EH (cell line): ENCODE results near the gene P2RY8.
"Not testable (repeated sequence)": the region's sequence is repeated elsewhere in the genome, so short reads cannot be mapped to it uniquely, and the experiment has no call there.

Experiments used
- DNase-seq: peaks from one replicate; pipeline ENCODE4 v3.0.0-alpha.2; 2015; ENCODE audit warnings: low read depth

Gene P2RY8

DNA sequence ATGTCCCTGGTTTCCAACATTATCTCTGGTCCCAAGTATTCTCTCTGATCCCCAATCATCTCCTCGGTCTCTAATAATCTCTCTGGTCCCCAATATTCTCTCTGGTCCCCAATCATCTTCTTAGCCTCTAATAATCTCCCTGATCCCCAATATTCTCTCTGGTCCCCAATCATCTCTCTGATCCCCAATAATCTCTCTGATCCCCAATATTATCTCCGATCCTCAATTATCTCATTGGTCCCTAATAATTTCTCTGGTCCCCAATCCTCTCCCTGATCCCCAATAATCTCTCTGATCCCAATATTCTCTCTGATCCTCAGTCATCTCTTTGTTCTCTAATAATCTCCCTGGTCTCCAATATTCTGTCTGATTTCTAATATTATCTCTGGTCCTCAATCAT, 16.6 kb downstream of the P2RY8 start:
- DNase-seq = no peak

DNA sequence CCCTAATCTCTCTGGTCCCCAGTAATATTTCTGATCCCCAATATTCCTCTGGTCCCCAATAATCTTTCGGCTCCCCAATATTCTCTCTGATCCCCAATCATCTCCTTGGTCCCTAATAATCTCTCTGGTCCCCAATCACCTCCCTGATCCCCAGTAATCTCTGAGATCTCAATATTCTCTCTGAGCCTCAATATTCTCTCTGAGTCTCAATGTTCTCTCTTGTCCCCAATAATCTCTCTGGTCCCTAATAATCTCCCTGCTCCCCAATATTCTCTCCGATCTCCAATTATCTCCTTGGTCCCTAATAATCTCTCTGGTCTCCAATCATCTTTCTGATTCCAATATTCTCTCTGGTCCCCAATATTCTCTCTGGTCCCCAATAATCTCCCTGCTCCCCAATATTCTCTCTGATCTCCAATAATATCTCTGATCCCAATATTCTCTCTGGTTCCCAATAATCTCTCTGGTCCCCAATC, 17.9 kb downstream of the P2RY8 start:
- DNase-seq = no peak

DNA sequence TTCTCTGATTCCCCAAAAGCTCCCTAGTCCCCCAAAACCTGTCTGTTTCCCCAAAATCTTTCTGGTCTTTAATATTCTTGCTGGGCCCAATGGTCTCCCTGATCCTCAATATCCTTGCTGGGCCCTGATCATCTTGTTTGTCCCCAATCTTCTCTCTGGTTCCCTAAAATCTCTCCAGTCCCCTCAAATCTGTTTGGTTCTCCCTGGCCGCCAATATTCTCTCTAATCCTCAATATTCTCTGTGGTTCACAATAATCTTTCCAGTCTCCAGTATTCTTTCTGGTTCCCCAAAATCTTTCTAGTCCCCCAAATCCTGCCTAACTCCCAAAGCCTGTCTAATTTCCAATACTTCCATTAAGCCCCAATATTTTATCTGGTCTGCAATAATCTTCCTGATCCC, 18.5 kb downstream of the P2RY8 start:
- no peak for DNase-seq

DNA sequence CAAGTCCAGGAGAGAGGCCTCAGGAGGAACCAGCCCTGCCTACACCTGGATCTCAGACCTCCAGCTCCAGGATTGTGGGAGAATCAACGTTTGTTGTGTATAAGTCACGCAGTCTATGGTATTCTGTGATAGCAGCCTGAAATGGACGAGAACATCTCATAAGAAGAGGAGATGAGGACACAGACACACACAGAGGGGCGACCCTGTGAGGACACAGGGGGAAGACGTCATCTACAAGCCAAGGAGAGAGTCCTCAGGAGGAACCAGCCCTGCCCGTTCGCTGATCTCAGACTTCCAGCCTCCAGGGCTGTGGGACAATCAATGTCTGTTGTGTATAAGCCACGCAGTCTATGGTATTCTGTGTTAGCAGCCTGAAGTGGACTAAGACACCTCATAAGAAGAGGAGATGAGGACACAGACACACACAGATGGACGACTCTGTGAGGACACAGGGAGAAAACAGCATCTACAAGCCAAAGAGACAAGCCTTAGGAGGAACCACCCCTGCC, 20.3 kb downstream of the P2RY8 start:
- DNase-seq = no peak

DNA sequence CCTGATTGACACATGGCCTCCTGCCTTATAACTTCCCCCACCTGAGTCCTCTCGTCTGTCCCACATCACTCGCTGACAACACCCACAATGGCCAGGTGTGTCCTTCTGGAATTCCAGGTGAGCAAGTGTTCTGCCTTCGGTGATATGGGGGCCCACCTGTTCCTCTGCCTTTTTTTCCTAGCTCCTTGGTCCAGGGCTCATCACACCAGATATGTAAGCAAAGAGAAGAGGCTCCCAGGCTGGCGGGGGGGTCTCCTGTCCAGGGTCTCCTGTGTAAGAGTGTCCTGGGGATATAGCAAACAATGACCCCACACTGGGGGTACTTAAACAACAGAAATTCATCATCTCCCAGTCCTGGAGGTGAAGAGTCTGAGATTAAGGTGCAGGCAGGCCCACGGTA, 25.2 kb downstream of the P2RY8 start:
- no peak for DNase-seq

DNA sequence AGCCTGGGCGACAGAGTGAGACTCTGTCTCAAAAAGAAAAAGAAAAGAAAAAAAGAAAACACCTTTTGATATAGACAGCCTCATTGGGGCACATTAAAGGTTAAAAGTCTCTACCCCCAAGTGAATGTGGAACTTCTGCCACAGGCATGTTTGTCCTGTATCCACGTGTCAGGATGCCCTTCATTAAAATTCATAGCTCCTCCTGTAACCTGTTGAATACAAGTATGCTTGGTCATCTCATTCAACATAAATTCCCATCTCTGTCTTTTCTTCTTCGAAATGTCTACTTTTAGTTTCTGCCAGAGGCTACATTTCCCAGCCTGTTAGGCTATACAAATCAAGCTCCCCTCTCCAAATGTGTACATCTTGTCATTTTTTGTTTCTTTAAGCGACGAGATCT, 25.8 kb downstream of the P2RY8 start:
- no peak for DNase-seq

DNA sequence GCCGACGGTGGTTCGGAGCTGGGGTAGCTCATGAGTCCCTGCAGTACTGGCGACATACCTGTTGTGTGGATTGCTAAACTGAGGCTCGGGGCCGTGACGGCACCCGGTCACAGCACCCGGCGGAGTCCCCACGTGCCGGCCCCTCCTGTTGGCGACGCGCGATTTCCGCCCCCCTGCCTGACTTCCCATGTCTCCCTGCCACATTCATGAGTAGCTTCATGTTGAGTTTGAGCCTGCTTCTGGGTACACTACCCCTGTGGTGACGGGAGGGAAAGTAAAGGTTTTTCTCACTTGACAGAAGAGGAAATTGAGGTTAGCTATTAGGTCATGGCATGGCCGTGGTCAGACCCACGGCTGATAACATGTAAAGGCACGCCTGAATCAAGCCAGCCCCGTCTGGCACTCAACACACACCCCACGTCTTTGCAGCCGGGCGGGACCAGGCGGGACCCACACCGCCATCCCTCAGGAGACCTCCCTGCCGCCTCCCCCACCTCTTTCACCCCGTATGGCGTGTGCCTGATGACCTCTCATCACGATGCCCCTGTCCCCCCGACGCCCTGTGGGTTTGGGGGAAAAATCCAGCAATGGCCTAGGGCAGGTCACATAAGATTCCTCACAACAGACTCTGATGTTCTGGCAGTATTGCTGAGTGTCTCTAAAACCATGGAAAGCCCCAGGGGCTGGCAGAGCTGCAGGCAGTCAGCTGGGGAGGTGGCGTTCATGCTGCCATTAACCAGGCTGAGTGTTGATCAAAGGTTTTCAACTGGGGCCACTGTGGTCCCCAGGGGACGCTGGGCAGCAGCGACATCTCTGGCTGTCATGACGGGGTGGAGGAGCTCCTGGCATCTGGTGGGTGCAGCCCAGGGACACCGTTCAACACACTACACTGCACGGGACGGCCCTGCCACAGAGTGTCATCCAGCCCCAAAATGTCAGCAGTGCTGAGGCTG, 29.2 kb downstream of the P2RY8 start:
- no peak for DNase-seq

DNA sequence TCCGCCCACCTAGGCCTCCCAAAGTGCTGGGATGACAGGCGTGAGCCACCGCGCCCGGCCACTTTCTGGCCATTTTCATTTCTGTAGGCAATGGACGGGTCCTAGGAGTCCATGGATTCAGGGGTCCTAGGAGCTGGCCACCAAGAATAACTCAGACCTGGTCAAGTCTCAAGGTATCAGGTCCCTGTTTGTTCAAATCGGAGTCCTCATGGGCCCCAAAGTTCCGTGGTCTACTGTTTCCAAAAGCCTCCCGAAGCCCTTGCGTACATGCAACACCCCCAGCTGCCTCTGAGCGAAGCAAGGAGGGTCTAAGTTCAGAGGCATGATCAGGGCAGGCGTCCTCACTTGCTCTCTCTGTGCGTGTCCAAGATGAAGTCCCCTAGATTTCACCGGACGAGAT, 30.1 kb downstream of the P2RY8 start:
- DNase-seq = no peak

DNA sequence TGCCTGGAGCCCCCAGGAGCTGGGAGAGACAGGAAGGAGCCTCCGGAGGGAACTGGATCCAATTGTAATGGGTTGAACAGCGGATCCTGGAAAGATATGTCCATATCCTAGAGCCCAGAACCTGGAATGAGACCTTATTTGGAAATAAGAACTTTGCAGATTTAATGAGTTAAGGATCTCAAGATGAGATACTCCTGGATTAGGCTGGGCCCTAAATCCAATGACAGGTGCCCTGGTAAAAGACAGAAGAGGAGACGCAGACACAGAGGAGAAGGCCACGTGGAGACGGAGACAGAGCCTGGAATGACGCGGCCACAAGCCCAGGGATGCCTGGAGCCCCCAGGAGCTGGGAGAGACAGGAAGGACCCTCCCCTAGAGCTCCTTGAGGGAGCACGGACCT, 34.1 kb downstream of the P2RY8 start:
- no peak for DNase-seq

DNA sequence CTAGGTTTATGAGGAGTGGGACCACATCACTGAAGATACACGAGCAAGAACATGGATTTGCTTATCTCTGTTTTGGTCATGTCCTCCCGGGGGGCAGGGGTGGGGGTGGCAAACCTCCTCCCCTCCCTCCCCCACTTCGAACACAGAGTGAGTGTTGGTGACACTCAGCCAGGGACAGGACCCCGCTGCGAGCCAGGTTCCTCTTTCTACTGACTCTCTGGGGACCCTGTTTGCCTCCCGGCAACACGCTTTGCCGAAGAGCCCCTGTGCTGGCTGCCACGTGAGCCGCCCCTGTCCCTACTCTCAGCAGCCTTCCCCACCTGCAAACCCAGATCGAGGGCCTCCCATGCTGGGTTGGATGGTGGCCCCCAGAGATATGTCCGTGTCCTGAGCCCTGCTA, 34.7 kb downstream of the P2RY8 start:
- no peak for DNase-seq

DNA sequence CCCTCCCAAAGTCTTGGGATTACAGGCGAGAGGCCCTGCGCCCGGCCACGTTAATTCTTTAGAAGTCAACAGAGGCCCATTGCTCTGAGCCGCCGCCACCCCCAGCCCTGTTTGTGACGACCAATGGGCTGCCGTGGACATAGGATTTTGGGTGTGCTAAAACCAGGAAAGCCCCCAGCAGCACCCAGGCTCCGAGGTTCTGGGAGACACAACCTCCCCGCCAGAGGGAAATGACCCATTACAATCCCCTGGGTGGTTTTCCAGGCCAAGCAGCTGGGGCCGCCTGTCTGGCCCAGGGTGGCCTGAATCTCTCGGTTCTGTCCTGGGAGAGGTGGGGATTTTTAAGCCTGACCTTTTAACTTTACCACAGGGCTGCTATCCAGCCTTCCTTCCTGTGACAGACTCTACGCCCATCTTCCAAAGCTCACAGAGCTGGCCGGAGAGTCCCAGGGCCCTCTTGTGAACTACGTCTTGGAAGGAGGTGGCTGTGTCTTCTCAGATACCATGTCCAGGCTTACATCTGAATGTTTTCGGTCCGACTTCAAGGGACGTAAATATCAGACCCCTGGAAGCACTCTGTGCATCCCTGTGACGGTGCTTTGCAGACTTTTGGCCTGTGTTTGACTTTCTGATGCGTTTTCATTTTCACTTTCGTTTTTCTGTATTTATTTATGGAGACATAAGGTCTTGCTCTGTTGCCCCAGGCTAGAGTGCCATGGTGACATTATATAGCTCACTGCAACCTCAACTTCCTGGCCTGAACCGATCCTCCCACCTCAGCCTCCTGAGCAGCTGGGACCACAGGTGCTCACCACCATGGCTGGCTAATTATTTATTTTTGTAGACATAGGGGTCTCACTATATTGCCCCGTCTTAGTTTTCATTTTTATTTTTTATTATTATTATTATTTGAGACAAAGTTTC, 36.0 kb downstream of the P2RY8 start:
- peak; percentile 13 for DNase-seq

DNA sequence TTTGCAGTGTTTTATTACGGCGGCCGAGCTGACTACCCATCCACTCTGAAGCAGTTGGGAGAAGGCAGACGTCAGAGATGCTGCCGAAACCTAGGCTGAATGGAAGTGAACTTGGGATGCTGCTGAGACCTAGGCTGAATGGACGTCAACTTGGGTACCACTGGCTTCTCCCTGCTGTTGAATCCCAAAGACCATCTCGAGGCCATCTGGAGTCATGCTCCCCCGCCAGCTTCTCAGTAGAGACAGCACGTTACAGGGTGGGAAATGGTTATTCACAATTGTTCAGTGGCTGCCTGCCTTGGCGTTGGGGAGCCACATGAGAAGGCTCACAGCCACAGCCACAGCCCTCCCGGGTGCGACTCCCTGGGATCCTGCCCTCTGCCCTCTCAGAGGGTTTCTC, 40.9 kb downstream of the P2RY8 start:
- no peak for DNase-seq

DNA sequence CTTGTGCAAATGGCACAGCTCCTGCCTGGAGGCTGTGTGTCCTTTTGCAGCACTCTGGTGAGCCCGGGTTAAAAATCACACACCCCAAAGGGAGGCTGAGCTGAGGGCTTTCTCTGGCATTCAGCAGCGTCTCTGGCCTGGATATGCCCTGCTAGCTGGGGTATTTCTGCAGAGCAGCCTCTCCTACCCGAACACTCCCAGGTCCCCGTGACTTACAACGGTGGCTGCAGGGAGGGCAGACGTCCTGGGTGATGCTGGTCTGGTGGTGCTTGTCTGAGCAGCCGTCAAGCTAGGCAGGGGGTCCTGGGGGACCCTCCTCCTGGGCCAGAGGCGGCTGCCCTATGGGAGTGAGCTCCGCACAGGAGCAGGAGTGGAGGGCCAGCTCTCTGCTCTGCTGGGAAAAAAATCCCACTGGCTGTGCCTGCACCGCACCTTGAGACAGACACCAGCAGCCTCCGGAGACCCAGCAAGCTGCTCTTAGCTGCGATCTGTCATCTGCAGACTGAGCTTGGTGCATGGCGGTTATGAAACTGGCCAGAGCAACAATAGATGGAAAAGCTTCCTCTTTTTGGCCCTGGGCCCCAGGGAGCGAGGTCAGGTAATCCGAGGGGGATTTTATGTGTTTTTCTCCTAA, 43.0 kb downstream of the P2RY8 start:
- no peak for DNase-seq

DNA sequence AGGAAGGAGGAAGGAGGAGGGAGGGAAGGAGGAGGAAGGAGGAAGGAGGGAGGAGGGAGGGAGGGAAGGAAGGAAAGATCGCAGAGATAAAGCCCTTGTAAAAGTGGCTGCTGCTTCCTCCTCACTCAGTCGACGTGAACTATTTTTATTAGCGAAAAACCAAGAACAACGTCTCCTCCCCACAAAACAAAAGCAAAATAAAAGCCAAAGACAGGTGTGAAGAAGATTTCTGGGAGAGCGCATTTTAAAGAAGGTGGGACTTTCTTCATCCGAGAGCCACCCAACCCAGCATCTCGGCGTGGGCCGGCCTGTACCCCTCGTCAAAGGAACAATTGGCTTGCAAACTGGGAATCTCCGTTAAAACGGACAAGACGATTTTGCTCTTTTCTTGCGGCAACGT, 43.6 kb downstream of the P2RY8 start:
- no peak for DNase-seq

DNA sequence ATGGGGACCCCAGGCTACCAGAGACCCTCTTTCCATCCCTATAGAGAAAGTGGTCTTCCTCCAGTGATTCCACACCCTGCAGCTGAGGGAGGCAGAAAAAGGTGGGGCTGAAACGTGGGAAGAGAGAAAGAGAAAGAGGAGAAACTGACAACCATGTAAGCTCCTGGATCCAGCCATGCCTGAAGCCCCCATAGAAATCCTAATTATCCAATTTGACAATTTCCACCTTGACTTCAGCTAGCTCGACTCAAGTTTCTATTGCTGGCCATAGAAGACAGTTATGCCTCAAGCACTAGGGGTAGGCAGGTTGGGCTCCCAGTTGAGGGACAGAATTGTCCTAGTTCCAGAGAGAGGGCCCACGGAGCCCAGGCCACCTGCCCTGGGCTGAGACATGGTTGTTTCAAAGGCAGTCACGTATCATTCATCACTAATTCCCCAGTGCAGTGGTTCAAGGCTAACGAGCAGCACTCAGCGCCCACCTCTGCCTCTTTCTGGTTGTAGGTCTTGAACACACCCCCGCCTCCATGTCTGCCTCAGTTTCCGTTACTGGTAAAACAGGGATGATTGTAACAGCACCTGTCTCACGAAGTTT, 44.5 kb downstream of the P2RY8 start:
- no peak for DNase-seq

DNA sequence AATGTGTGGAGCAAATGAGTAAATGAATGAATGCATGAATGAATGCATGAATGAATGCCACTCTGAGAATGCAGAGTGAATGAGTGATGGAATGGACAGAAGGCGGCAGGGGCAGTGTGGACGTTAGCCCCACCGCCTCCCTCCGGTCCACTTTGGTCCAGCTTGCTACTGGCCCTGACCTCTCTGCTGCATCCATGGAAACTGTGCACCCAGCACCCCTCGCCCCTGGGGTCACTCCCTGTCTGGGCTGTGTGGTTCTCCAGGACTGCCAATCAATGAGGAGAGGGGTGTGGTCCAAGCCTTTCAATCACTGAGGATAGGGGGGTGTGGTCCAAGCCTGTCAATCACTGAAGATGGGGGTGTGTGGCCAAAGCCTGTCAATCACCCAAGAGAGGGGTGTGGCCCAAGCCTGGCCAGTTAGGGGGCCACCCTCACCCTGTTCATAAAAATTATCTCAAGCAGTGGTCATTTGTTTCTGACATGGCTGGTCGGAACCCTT, 45.1 kb downstream of the P2RY8 start:
- peak; percentile 21 for DNase-seq

DNA sequence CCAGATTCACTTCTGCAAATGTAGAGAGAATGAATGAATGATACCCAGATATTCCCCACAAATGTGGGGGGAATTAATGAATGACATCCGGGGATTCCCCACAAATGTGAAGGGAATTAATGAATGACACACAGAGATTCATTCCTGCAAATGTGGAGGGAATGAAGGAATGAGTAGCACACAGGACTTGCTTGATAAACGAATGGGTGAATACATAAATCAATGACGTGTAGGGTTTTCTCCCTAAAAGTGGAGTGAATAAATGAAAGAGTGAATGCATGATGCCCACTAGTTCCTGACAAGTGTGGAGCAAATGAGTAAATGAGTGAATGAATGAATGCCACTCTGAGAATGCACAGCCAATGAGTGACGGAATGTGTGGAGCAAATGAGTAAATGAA, 45.7 kb downstream of the P2RY8 start:
- DNase-seq = not testable (repeated sequence)

DNA sequence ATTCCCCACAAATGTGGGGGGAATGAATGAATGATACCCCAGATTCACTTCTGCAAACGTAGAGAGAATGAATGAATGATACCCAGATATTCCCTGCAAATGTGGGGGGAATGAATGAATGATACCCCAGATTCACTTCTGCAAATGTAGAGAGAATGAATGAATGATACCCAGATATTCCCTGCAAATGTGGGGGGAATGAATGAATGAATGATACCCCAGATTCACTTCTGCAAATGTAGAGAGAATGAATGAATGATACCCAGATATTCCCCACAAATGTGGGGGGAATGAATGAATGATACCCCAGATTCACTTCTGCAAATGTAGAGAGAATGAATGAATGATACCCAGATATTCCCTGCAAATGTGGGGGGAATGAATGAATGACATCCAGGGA, 46.3 kb downstream of the P2RY8 start:
- not testable (repeated sequence) for DNase-seq

DNA sequence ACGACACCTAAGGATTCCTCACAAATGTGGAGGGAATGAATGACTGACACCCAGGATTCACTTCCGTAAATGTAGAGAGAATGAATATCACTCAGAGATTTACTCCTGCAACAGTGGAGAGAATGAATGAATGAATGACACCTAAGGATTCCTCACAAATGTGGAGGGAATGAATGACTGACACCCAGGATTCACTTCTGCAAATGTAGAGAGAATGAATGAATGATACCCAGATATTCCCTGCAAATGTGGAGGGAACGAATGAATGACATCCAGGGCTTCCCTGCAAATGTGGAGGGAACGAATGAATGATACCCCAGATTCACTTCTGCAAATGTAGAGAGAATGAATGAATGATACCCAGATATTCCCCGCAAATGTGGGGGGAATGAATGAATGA, 47.6 kb downstream of the P2RY8 start:
- DNase-seq = not testable (repeated sequence)

DNA sequence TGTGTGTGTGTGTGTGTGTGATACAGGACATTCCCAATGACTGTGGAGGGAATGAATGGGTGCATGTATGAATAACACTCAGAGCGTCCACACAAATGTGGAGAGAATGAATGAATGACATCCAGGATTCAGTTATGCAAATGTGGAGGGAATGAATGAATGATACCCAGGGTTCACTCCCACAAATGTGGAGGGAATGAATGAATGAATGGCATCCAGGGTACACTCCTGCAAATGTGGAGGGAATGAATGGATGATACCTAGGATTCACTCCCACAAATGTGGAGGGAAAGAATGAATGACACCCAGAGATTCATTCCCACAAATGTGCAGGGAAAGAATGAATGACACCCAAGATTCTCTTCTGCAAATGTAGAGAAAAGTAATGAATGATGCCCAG, 48.2 kb downstream of the P2RY8 start:
- no peak for DNase-seq

DNA sequence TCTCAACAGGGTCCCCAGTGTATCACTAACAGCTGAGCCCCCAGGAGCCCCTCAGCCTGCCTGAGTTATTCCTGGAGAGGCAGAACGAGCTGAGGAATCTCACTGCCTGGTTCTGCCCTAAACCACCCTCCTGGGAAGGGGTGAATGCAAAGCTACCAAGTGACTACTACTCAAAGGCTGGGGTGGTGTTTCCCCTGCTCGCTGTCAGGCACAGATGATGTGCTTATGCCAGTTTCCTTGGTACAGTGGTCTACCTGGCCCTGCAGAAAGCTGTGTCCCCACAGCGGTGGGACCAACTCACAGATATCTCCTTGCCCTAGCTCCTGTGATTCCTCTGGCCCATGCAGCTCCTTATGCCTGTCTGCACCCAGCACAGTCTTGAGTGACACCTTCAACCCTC, 48.8 kb downstream of the P2RY8 start:
- DNase-seq = no peak

DNA sequence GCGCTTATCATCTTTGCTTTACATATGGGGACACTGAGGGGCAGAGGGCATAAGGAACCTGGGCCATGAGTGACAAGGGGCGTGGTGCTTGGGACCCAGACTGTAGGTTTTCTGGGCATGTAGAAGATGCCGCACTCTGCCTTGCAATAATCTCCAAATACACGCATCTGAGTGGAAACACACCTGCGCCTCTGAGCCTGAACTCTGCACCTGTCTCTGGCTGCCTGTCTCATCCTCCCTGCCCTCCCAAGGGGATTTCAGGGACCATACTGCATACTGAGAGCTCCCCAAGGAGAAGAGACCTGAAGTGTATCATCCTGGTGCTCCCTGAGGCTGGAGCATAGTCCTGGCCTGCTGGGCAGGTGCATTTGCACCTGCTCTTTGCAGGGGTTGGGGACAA, 49.6 kb downstream of the P2RY8 start:
- DNase-seq = no peak
